CD4-positive, alpha-beta memory T cell (primary cell): ENCODE data around the gene ZNF48. TPM values are rescaled to one million over a fixed set of nuclear protein-coding genes. Genes with fewer than 3 reads are reported as not detected.

Source experiments
- CTCF ChIA-PET: fragments of 350-600 bp; sonication (Branson Sonifier 250); formaldehyde crosslinking; loops from one replicate; lab custom pipeline; 2021; ENCODE audit warnings: inconsistent platforms; ENCODE audit not compliant: partially characterized antibody; lab: Charles Lee
- POLR2A ChIA-PET: fragments of 350-600 bp; sonication (Branson Sonifier 250); formaldehyde crosslinking; loops from one replicate; lab custom pipeline; 2021; ENCODE audit not compliant: partially characterized antibody; lab: Charles Lee
- DNase-seq, 5 donors: peaks; one replicate each; pipeline versions ENCODE4 v3.0.0 to v3.0.0-alpha.2; 2020 to 2022; ENCODE audit warnings: mixed read lengths in 1 of 5
- H3K27ac ChIP-seq: one replicate; pipeline ENCODE4 v1.7.0; 2013; ENCODE audit warnings: low read depth, low read length
- H3K27me3 ChIP-seq: 2 replicates; pipeline ENCODE4 v1.7.0; 2013; ENCODE audit warnings: mild to moderate bottlenecking, low read length, moderate library complexity; ENCODE audit not compliant: insufficient read depth
- H3K36me3 ChIP-seq: 2 replicates; pipeline ENCODE4 v1.7.0; 2013; ENCODE audit warnings: mild to moderate bottlenecking, low read length, moderate library complexity; ENCODE audit not compliant: insufficient read depth
- H3K4me1 ChIP-seq: 2 replicates; pipeline ENCODE4 v1.7.0; 2013; ENCODE audit warnings: mild to moderate bottlenecking, low read length, moderate library complexity; ENCODE audit not compliant: insufficient read depth
- H3K4me3 ChIP-seq, 2 donors: one replicate each; pipeline ENCODE4 v1.7.0; 2013; ENCODE audit warnings: low read length in 2 of 2, mild to moderate bottlenecking in 1 of 2
- H3K9me3 ChIP-seq, 2 donors: one replicate each; pipeline ENCODE4 v1.7.0; 2013; ENCODE audit warnings: low read length in 2 of 2, control low read depth in 1 of 2; ENCODE audit not compliant: control insufficient read depth in 1 of 2
- H3K27ac Mint-ChIP-seq, 7 donors: one replicate each; pipeline ENCODE4 v1.8.0; 2020 to 2021; ENCODE audit warnings: mixed read lengths in 7 of 7, mild to moderate bottlenecking in 6 of 7, inconsistent platforms in 3 of 7, moderate library complexity in 3 of 7
- H3K27me3 Mint-ChIP-seq, 2 donors: one replicate each; pipeline ENCODE4 v1.8.0; 2020 to 2021; ENCODE audit warnings: mixed read lengths in 2 of 2
- H3K36me3 Mint-ChIP-seq, 2 donors: one replicate each; pipeline ENCODE4 v1.8.0; 2020 to 2021; ENCODE audit warnings: mixed read lengths in 2 of 2, inconsistent platforms in 1 of 2, mild to moderate bottlenecking in 1 of 2
- H3K4me1 Mint-ChIP-seq, 4 donors: one replicate each; pipeline ENCODE4 v1.8.0; 2020 to 2021; ENCODE audit warnings: mixed read lengths in 4 of 4, mild to moderate bottlenecking in 1 of 4
- H3K4me3 Mint-ChIP-seq, 8 donors: one replicate each; pipeline ENCODE4 v1.8.0; 2020 to 2021; ENCODE audit warnings: mixed read lengths in 8 of 8, mild to moderate bottlenecking in 7 of 8, moderate library complexity in 6 of 8, inconsistent platforms in 3 of 8
- H3K9me3 Mint-ChIP-seq, 8 donors: one replicate each; pipeline ENCODE4 v1.8.0; 2020 to 2021; ENCODE audit warnings: mixed read lengths in 8 of 8, mild to moderate bottlenecking in 5 of 8, inconsistent platforms in 3 of 8, moderate library complexity in 1 of 8
- intact Hi-C: fragments of 100-400 bp; cut with micrococcal nuclease; formaldehyde crosslinking; loops from one replicate; pipeline ENCODE4 v1.15.1; 2023
- polyA plus RNA-seq, 2 donors: library from polyadenylated mRNA; unstranded; fragments of 300-500 nt; fragmentation: Illumina TruSeq; gene quantifications; one replicate each; pipeline ENCODE4 v1.2.3, GENCODE V29; 2021
- total RNA-seq, 2 experiments: library from RNA; stranded (reverse); gene quantifications; one replicate each; pipeline ENCODE4 v1.2.3, GENCODE V29; 2021

ZNF48 gene
- total and polyA plus RNA-seq, 4 experiments from 2014 or later = 5.5 to 16.7 (median 13.2) TPM

GRCh38 chr16:30446203-30446595 is 51.0 kb downstream of the ZNF48 start:
- H3K36me3 ChIP-seq = no peaks in the 10 kb centered on the region
- Mint-ChIP-seq H3K4me3 (peak overlapping the region; percentile 89 to 98 (median 96)), H3K9me3 (no peaks in the 10 kb centered on the region), H3K27ac (peak overlapping the region; percentile 87 to 98 (median 96)), H3K4me1 (peaks cover 27 to 47% (median 40%) of the 10 kb centered on the region in 4 donors), H3K27me3 (no peaks in the 10 kb centered on the region), H3K36me3 (peaks cover 15 to 16% of the 10 kb centered on the region in 2 donors)
- H3K9me3 ChIP-seq = no peaks in the 10 kb centered on the region
- H3K4me3 ChIP-seq = peak overlapping the region; percentile 92 to 94
- peaks cover 45% of the 10 kb centered on the region for H3K4me1 ChIP-seq
- CTCF ChIA-PET = interaction anchor here (1.3 to 7.7 kb wide), 8 partner anchors 12 to 111 kb away, joined by 3 to 143 read pairs (median 8); partner anchors contain the start of genes DCTPP1, ITGAL and ZNF747
- no peaks in the 10 kb centered on the region for H3K27me3 ChIP-seq
- peak overlapping the region; percentile 96 for H3K27ac ChIP-seq
- no peak for DNase-seq
- intact Hi-C loops = no loop called here
- POLR2A ChIA-PET = interaction anchor here (0.8 to 29.5 kb wide), 7 partner anchors 11 to 76 kb away, joined by 3 to 1162 read pairs (median 6); partner anchors contain the start of genes DCTPP1, ITGAL and SEPTIN1

- H3K4me1 ChIP-seq = peaks cover 45% of the 10 kb centered on the region
- intact Hi-C loops = loop anchor here (2.0 kb wide), 1 partner anchor 87 kb away; the partner anchor contains the start of gene ZNF747
- ChIA-PET CTCF (interaction anchor here (0.8 to 7.7 kb wide), 13 partner anchors 11 to 183 kb away, joined by 3 to 143 read pairs (median 10); partner anchors contain the start of genes DCTPP1, ITGAL, ZNF747 and ZNF764), POLR2A (interaction anchor here (1.5 to 29.5 kb wide), 3 partner anchors 18 to 86 kb away, joined by 3 to 1162 read pairs (median 8); partner anchors contain the start of genes DCTPP1 and ITGAL)
- Mint-ChIP-seq H3K36me3 (peaks cover 15 to 16% of the 10 kb centered on the region in 2 donors), H3K4me1 (peaks cover 27 to 47% (median 40%) of the 10 kb centered on the region in 4 donors), H3K4me3 (peak overlapping the region in 3 of 8 donors; percentile 1 to 51 (median 30)), H3K27ac (no peak overlapping the region), H3K27me3 (no peaks in the 10 kb centered on the region), H3K9me3 (no peaks in the 10 kb centered on the region)
- no peak overlapping the region for H3K4me3 ChIP-seq
- DNase-seq = no peak
- no peaks in the 10 kb centered on the region for H3K27me3 ChIP-seq
- H3K36me3 ChIP-seq = no peaks in the 10 kb centered on the region
- no peak overlapping the region for H3K27ac ChIP-seq
- H3K9me3 ChIP-seq = no peaks in the 10 kb centered on the region
Measured at GRCh38 chr16:30447512-30448226, 52.4 kb downstream of the ZNF48 start.

- no peaks in the 10 kb centered on the region for H3K9me3 ChIP-seq
- no peak overlapping the region for H3K27ac ChIP-seq
- H3K27ac Mint-ChIP-seq = no peak overlapping the region
- DNase-seq = no peak
- POLR2A ChIA-PET = interaction anchor here (0.6 to 29.5 kb wide), 8 partner anchors 9 to 149 kb away, joined by 3 to 1162 read pairs (median 6); partner anchors contain the start of genes DCTPP1, ITGAL and ZNF785
- H3K36me3 Mint-ChIP-seq = peaks cover 4% of the 10 kb centered on the region in 2 donors
- CTCF ChIA-PET = interaction anchor here (0.7 to 7.7 kb wide), 26 partner anchors 10 to 183 kb away, joined by 3 to 143 read pairs (median 9); partner anchors contain the start of genes DCTPP1, ITGAL, ZNF747 and ZNF764
- H3K9me3 Mint-ChIP-seq = no peaks in the 10 kb centered on the region
- intact Hi-C loops = loop anchor here (1.0 to 2.0 kb wide), 3 partner anchors 23 to 149 kb away; partner anchors contain the start of genes ITGAL and ZNF747
- H3K27me3 Mint-ChIP-seq = no peaks in the 10 kb centered on the region
- no peak overlapping the region for H3K4me3 ChIP-seq
- no peak overlapping the region for H3K4me3 Mint-ChIP-seq
- H3K4me1 ChIP-seq = peaks cover 35% of the 10 kb centered on the region
- H3K4me1 Mint-ChIP-seq = peaks cover 18 to 36% (median 30%) of the 10 kb centered on the region in 4 donors
- H3K27me3 ChIP-seq = no peaks in the 10 kb centered on the region
- H3K36me3 ChIP-seq = no peaks in the 10 kb centered on the region
Measured at GRCh38 chr16:30449116-30449435, 53.9 kb downstream of the ZNF48 start.

Other genes with a start within 250 kb of the ZNF48 start
- gene CORO1A, start 211.8 kb upstream of the ZNF48 start, total RNA-seq = 100 to 1,000 TPM; 745 to 769 TPM
- gene CORO1A, start 211.8 kb upstream of the ZNF48 start, polyA plus RNA-seq = 1,000 to 10,000 TPM; 1,217 to 1,230 TPM
- gene BOLA2B, start 201.8 kb upstream of the ZNF48 start, total RNA-seq = 10 to 100 TPM; 62.1 to 79.0 TPM
- gene BOLA2B, start 201.8 kb upstream of the ZNF48 start, polyA plus RNA-seq = 100 to 1,000 TPM; 144 to 169 TPM
- gene SLX1A, start 201.5 kb upstream of the ZNF48 start, total RNA-seq = 10 to 100 TPM; 57.5 to 65.6 TPM
- 10 to 100 TPM; 44.5 to 60.7 TPM for gene SLX1A, start 201.5 kb upstream of the ZNF48 start, polyA plus RNA-seq
- 10 to 100 TPM; 42.5 to 46.2 TPM for gene SULT1A3, start 196.2 kb upstream of the ZNF48 start, total RNA-seq
- gene SULT1A3, start 196.2 kb upstream of the ZNF48 start, polyA plus RNA-seq = 1 to 10 TPM; 1.2 to 3.9 TPM
- 10 to 100 TPM; 20.0 to 27.8 TPM for gene NPIPB13, start 146.9 kb upstream of the ZNF48 start, total RNA-seq
- gene NPIPB13, start 146.9 kb upstream of the ZNF48 start, polyA plus RNA-seq = 1 to 10 TPM in 1 of 2 donors, under 1 TPM in 1; 0.19 to 2.9 TPM
- gene CD2BP2, start 40.1 kb upstream of the ZNF48 start, total RNA-seq = 10 to 100 TPM; 72.9 to 79.4 TPM
- 10 to 100 TPM; 23.7 to 24.4 TPM for gene CD2BP2, start 40.1 kb upstream of the ZNF48 start, polyA plus RNA-seq
- gene TBC1D10B, start 24.9 kb upstream of the ZNF48 start, total RNA-seq = 10 to 100 TPM; 47.0 to 55.3 TPM
- 10 to 100 TPM in 1 of 2 donors, 1 to 10 TPM in 1; 8.5 to 16.1 TPM for gene TBC1D10B, start 24.9 kb upstream of the ZNF48 start, polyA plus RNA-seq
- gene MYL11, start 20.6 kb upstream of the ZNF48 start, total RNA-seq = 1 to 10 TPM in 1 of 2 experiments, not detected in 1; 1.3 TPM
- gene MYL11, start 20.6 kb upstream of the ZNF48 start, polyA plus RNA-seq = 1 to 10 TPM in 1 of 2 donors, not detected in 1; 1.1 TPM
- 100 to 1,000 TPM; 198 to 206 TPM for gene SEPTIN1, start 12.9 kb upstream of the ZNF48 start, total RNA-seq
- gene SEPTIN1, start 12.9 kb upstream of the ZNF48 start, polyA plus RNA-seq = 100 to 1,000 TPM; 210 to 212 TPM
- 1 to 10 TPM; 6.0 to 6.5 TPM for gene ZNF771, start 12.2 kb downstream of the ZNF48 start, total RNA-seq
- gene ZNF771, start 12.2 kb downstream of the ZNF48 start, polyA plus RNA-seq = 1 to 10 TPM; 1.4 to 5.0 TPM
- gene DCTPP1, start 34.6 kb downstream of the ZNF48 start, total RNA-seq = 10 to 100 TPM; 15.0 to 18.0 TPM
- gene DCTPP1, start 34.6 kb downstream of the ZNF48 start, polyA plus RNA-seq = 100 to 1,000 TPM in 1 of 2 donors, 10 to 100 TPM in 1; 87.0 to 115 TPM
- gene SEPHS2, start 50.5 kb downstream of the ZNF48 start, total RNA-seq = 10 to 100 TPM; 42.0 to 44.4 TPM
- 10 to 100 TPM; 56.4 to 65.9 TPM for gene SEPHS2, start 50.5 kb downstream of the ZNF48 start, polyA plus RNA-seq
- 100 to 1,000 TPM; 648 to 657 TPM for gene ITGAL, start 77.3 kb downstream of the ZNF48 start, total RNA-seq
- gene ITGAL, start 77.3 kb downstream of the ZNF48 start, polyA plus RNA-seq = 100 to 1,000 TPM; 110 to 159 TPM
- gene ZNF768, start 131.1 kb downstream of the ZNF48 start, total RNA-seq = 1 to 10 TPM; 5.8 to 6.1 TPM
- gene ZNF768, start 131.1 kb downstream of the ZNF48 start, polyA plus RNA-seq = 1 to 10 TPM in 1 of 2 donors, under 1 TPM in 1; 0.69 to 1.7 TPM
- gene ZNF747, start 139.4 kb downstream of the ZNF48 start, total RNA-seq = 10 to 100 TPM; 15.7 to 17.8 TPM
- 1 to 10 TPM; 7.8 to 8.8 TPM for gene ZNF747, start 139.4 kb downstream of the ZNF48 start, polyA plus RNA-seq
- 10 to 100 TPM; 28.9 to 29.3 TPM for gene ZNF764, start 163.0 kb downstream of the ZNF48 start, total RNA-seq
- gene ZNF764, start 163.0 kb downstream of the ZNF48 start, polyA plus RNA-seq = 1 to 10 TPM; 4.2 to 8.8 TPM
- gene ZNF688, start 176.3 kb downstream of the ZNF48 start, total RNA-seq = 10 to 100 TPM; 21.4 to 22.7 TPM
- gene ZNF688, start 176.3 kb downstream of the ZNF48 start, polyA plus RNA-seq = 10 to 100 TPM; 31.7 to 33.8 TPM
- 10 to 100 TPM; 33.4 to 34.2 TPM for gene ZNF785, start 190.3 kb downstream of the ZNF48 start, total RNA-seq
- 1 to 10 TPM; 1.7 to 3.4 TPM for gene ZNF785, start 190.3 kb downstream of the ZNF48 start, polyA plus RNA-seq
- gene ZNF689, start 215.0 kb downstream of the ZNF48 start, total RNA-seq = 10 to 100 TPM; 13.1 to 14.5 TPM
- 10 to 100 TPM; 11.9 to 13.5 TPM for gene ZNF689, start 215.0 kb downstream of the ZNF48 start, polyA plus RNA-seq